Smooth muscle cell (in vitro differentiated cells): ENCODE measurements around the gene DAP. TPM values are rescaled to one million over a fixed set of nuclear protein-coding genes. Genes with fewer than 3 reads are reported as not detected.

Source experiments
- DNase-seq: peaks from one replicate; lab custom pipeline; 2025; ENCODE audit not compliant: unreplicated experiment; lab: John Stamatoyannopoulos, UW
- H2AFZ ChIP-seq: fragments of 200-600 bp; sonication (generic); 2 replicates; pipeline ENCODE4 v1.6.0; 2016; ENCODE audit warnings: antibody characterized with exemption, low read depth, mild to moderate bottlenecking
- H3F3A ChIP-seq: fragments of 200-600 bp; sonication (generic); 2 replicates; pipeline ENCODE4 v1.6.0; 2017; ENCODE audit warnings: antibody characterized with exemption, low read depth
- H3K27ac ChIP-seq: fragments of 200-600 bp; sonication (generic); 2 replicates; pipeline ENCODE4 v1.5.1; 2016; ENCODE audit warnings: low read depth, mild to moderate bottlenecking
- H3K27me3 ChIP-seq: fragments of 200-600 bp; sonication (generic); 2 replicates; pipeline ENCODE4 v1.6.1; 2016; ENCODE audit warnings: low read depth, mild to moderate bottlenecking
- H3K36me3 ChIP-seq: fragments of 200-600 bp; sonication (generic); 2 replicates; pipeline ENCODE4 v1.5.1; 2016; ENCODE audit warnings: low read depth
- H3K4me1 ChIP-seq: fragments of 200-600 bp; sonication (generic); 2 replicates; pipeline ENCODE4 v1.5.1; 2016; ENCODE audit warnings: low read depth
- H3K4me2 ChIP-seq: fragments of 200-600 bp; sonication (generic); 2 replicates; pipeline ENCODE4 v1.6.0; 2016; ENCODE audit warnings: mild to moderate bottlenecking
- H3K4me3 ChIP-seq: fragments of 200-600 bp; sonication (generic); 2 replicates; pipeline ENCODE4 v1.5.1; 2016; ENCODE audit warnings: mild to moderate bottlenecking
- H3K79me2 ChIP-seq: fragments of 200-600 bp; sonication (generic); 2 replicates; pipeline ENCODE4 v1.6.0; 2016; ENCODE audit warnings: low read depth, mild to moderate bottlenecking
- H3K9ac ChIP-seq: fragments of 200-600 bp; sonication (generic); 2 replicates; pipeline ENCODE4 v1.6.0; 2016; ENCODE audit warnings: low read depth
- H3K9me3 ChIP-seq: fragments of 200-600 bp; sonication (generic); replicated peaks from 2 replicates; pipeline ENCODE4 v1.5.1; 2016; ENCODE audit warnings: low read depth
- H4K20me1 ChIP-seq: fragments of 200-600 bp; sonication (generic); 2 replicates; pipeline ENCODE4 v1.6.0; 2016; ENCODE audit warnings: low read depth
- WGBS: methylation state at CpG from one replicate; pipeline ENCODE4 v1.1.7; 2016; ENCODE audit warnings: low lambda C conversion rate; 5-methylcytosine and 5-hydroxymethylcytosine counted together
- polyA plus RNA-seq: library from polyadenylated mRNA; unstranded; fragments of >200 nt; fragmentation: Nextera tagmentation; extraction: Ambion mirVana; gene quantifications from 2 replicates; pipeline ENCODE4 v1.2.1, GENCODE V29; 2016
- total RNA-seq: library from RNA; depleted of rRNA; stranded (reverse); fragments of >200 nt; gene quantifications from 2 replicates; pipeline ENCODE4 v1.2.3, GENCODE V29; 2014
- TF ChIP-seq, protein P1 (sequence below): fragments of 200-600 bp; sonication (generic); IDR thresholded peaks from 2 replicates; pipeline ENCODE4 v1.5.1; 2017; ENCODE audit warnings: borderline replicate concordance, mild to moderate bottlenecking, antibody characterized with exemption; ENCODE audit not compliant: insufficient read depth, poor library complexity, severe bottlenecking

The DAP gene
- total and polyA plus RNA-seq, 2 experiments from 2014 or later = 52.3 to 190 TPM

- no peak overlapping the region for H3K9ac ChIP-seq
- H3F3A ChIP-seq = no peaks in the 10 kb centered on the region
- H3K9me3 ChIP-seq = no peaks in the 10 kb centered on the region
- TF ChIP-seq, protein P1, sequence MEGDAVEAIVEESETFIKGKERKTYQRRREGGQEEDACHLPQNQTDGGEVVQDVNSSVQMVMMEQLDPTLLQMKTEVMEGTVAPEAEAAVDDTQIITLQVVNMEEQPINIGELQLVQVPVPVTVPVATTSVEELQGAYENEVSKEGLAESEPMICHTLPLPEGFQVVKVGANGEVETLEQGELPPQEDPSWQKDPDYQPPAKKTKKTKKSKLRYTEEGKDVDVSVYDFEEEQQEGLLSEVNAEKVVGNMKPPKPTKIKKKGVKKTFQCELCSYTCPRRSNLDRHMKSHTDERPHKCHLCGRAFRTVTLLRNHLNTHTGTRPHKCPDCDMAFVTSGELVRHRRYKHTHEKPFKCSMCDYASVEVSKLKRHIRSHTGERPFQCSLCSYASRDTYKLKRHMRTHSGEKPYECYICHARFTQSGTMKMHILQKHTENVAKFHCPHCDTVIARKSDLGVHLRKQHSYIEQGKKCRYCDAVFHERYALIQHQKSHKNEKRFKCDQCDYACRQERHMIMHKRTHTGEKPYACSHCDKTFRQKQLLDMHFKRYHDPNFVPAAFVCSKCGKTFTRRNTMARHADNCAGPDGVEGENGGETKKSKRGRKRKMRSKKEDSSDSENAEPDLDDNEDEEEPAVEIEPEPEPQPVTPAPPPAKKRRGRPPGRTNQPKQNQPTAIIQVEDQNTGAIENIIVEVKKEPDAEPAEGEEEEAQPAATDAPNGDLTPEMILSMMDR = no peak
- no peak overlapping the region for H3K27ac ChIP-seq
- WGBS = 67% methylated on average over 11 of the region's 11 CpGs
- H3K4me2 ChIP-seq = no peak overlapping the region
- H2AFZ ChIP-seq = no peak overlapping the region
- H3K4me3 ChIP-seq = no peak overlapping the region
- H3K79me2 ChIP-seq = peaks cover 29% of the 10 kb centered on the region
- H3K4me1 ChIP-seq = no peaks in the 10 kb centered on the region
- DNase-seq = no peak
- peaks cover 86% of the 10 kb centered on the region for H4K20me1 ChIP-seq
- H3K27me3 ChIP-seq = no peaks in the 10 kb centered on the region
- peaks cover 8% of the 10 kb centered on the region for H3K36me3 ChIP-seq
These were observed 26.9 kb downstream of the DAP start for GRCh38 chr5:10734037-10734709.

GRCh38 chr5:10733426-10733825 is 27.6 kb downstream of the DAP start:
- no peak overlapping the region for H2AFZ ChIP-seq
- peaks cover 89% of the 10 kb centered on the region for H4K20me1 ChIP-seq
- H3K79me2 ChIP-seq = peaks cover 27% of the 10 kb centered on the region
- no peak for DNase-seq
- 88% methylated on average over 2 of the region's 2 CpGs for WGBS
- no peak overlapping the region for H3K27ac ChIP-seq
- TF ChIP-seq, protein P1 = no peak
- H3F3A ChIP-seq = no peaks in the 10 kb centered on the region
- H3K4me1 ChIP-seq = no peaks in the 10 kb centered on the region
- H3K4me2 ChIP-seq = no peak overlapping the region
- peaks cover 8% of the 10 kb centered on the region for H3K36me3 ChIP-seq
- H3K27me3 ChIP-seq = no peaks in the 10 kb centered on the region
- H3K9ac ChIP-seq = no peak overlapping the region
- no peaks in the 10 kb centered on the region for H3K9me3 ChIP-seq
- H3K4me3 ChIP-seq = no peak overlapping the region

DNA sequence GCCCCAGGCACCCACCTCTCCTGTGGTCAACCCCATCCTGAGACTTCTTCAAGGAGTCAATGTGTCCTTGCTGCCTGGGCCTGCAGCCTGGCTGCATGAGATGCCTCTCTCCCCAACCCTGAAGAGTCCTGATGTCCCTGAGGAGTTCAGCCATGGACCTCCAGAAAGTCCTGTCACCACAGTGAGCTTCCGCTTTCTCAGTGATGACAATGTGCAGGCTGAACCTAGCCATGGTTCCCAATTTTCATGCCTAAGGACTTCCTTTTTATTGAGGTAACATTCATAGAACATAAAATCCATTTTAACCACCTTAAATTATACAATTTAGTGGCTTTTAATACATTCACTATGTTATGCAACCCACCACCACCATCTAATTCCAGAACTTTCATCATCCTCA is 29.1 kb downstream of the DAP start:
- no peak for DNase-seq
- no peaks in the 10 kb centered on the region for H3K4me1 ChIP-seq
- H3K4me3 ChIP-seq = no peak overlapping the region
- H3K4me2 ChIP-seq = no peak overlapping the region
- H3K9me3 ChIP-seq = no peaks in the 10 kb centered on the region
- H2AFZ ChIP-seq = no peak overlapping the region
- peaks cover 8% of the 10 kb centered on the region for H3K36me3 ChIP-seq
- TF ChIP-seq, protein P1 = no peak
- H3K79me2 ChIP-seq = peaks cover 15% of the 10 kb centered on the region
- H3K27ac ChIP-seq = no peak overlapping the region
- peaks cover 90% of the 10 kb centered on the region for H4K20me1 ChIP-seq
- WGBS = 100% methylated on average over 1 of the region's 1 CpG
- H3F3A ChIP-seq = no peaks in the 10 kb centered on the region
- H3K27me3 ChIP-seq = no peaks in the 10 kb centered on the region
- no peak overlapping the region for H3K9ac ChIP-seq

GRCh38 chr5:10730043-10730351 is 31.0 kb downstream of the DAP start:
- Histone ChIP-seq H3K4me1 (no peaks in the 10 kb centered on the region), H3F3A (no peaks in the 10 kb centered on the region), H3K27me3 (no peaks in the 10 kb centered on the region), H3K36me3 (peaks cover 8% of the 10 kb centered on the region), H2AFZ (no peak overlapping the region), H3K79me2 (peaks cover 13% of the 10 kb centered on the region), H3K4me3 (no peak overlapping the region), H3K4me2 (no peak overlapping the region), H3K9ac (no peak overlapping the region), H3K9me3 (no peaks in the 10 kb centered on the region), H3K27ac (no peak overlapping the region), H4K20me1 (peaks cover 90% of the 10 kb centered on the region)
- TF ChIP-seq, protein P1 = no peak
- DNase-seq = no peak
- WGBS = 96% methylated on average over 4 of the region's 4 CpGs
